Muscle layer of duodenum (tissue), 2 donors: ENCODE measurements around the gene MPHOSPH10.
"Not testable (repeated sequence)": the region's sequence is repeated elsewhere in the genome, so short reads cannot be mapped to it uniquely, and the experiment has no call there.

ENCODE experiments used
- H3K27ac ChIP-seq: one replicate; pipeline ENCODE4 v1.7.0; 2013; ENCODE audit warnings: mild to moderate bottlenecking, low read length
- H3K27me3 ChIP-seq: one replicate; pipeline ENCODE4 v1.7.0; 2013; ENCODE audit warnings: low read depth, mild to moderate bottlenecking, control low read depth, low read length
- H3K36me3 ChIP-seq, 2 donors: one replicate each; pipeline ENCODE4 v1.7.0; 2013; ENCODE audit warnings: low read length in 2 of 2, control low read depth in 1 of 2, mild to moderate bottlenecking in 1 of 2; ENCODE audit not compliant: insufficient read depth in 2 of 2, control insufficient read depth in 1 of 2
- H3K4me1 ChIP-seq, 2 donors: one replicate each; pipeline ENCODE4 v1.7.0; 2013; ENCODE audit warnings: low read length in 2 of 2, mild to moderate bottlenecking in 2 of 2, control low read depth in 1 of 2, moderate library complexity in 1 of 2; ENCODE audit not compliant: insufficient read depth in 2 of 2, control insufficient read depth in 1 of 2
- H3K4me3 ChIP-seq, 2 donors: one replicate each; pipeline ENCODE4 v1.7.0; 2013; ENCODE audit warnings: low read length in 2 of 2, low read depth in 1 of 2, mild to moderate bottlenecking in 1 of 2
- H3K9me3 ChIP-seq, 2 donors: one replicate each; pipeline ENCODE4 v1.7.0; 2013; ENCODE audit warnings: low read length in 2 of 2, control low read depth in 1 of 2, mild to moderate bottlenecking in 1 of 2; ENCODE audit not compliant: control insufficient read depth in 1 of 2
- donor health status: healthy.

Gene MPHOSPH10, protein sequence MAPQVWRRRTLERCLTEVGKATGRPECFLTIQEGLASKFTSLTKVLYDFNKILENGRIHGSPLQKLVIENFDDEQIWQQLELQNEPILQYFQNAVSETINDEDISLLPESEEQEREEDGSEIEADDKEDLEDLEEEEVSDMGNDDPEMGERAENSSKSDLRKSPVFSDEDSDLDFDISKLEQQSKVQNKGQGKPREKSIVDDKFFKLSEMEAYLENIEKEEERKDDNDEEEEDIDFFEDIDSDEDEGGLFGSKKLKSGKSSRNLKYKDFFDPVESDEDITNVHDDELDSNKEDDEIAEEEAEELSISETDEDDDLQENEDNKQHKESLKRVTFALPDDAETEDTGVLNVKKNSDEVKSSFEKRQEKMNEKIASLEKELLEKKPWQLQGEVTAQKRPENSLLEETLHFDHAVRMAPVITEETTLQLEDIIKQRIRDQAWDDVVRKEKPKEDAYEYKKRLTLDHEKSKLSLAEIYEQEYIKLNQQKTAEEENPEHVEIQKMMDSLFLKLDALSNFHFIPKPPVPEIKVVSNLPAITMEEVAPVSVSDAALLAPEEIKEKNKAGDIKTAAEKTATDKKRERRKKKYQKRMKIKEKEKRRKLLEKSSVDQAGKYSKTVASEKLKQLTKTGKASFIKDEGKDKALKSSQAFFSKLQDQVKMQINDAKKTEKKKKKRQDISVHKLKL

DNA sequence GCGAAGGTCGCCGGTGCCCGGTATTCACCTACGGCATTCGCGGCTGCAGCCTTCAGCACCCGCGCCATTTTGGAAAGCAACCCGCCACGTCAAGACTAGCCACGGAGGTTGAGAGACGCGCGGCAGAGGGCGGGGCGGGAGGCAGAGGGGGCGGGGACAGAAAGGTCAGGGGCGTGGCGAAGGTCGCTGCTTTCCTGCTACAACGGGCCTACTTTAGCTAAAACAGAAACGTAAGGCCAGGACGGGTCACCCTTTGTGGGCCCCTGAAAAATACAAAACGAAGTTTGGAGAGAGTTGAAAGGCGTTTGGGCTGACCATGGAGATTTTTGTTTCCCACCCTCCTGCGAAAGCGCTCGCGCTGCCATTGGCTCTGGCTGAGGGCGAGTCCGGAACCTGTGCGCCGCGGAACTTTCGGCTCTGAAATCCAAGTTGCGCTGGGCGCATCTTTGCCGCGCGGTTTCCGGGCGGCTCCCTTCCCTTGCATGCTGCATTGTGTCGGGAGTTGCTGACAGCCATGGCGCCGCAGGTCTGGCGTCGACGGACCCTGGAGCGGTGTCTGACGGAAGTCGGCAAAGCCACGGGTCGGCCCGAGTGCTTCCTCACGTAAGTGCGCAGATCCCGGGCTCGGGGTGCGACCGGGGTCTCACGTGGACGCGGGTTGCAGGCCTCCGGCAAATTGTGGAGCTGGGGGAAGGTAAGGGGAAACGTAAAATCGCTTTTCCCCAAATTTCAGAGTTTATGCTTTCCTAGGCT, at the start of gene MPHOSPH10, which contains the start of gene MCEE:
Gene MPHOSPH10, plus strand, starts transcription at position 483 of the 753 bp plus-strand sequence. Its CDS starts 32 bp downstream, at position 515.
Gene MCEE, minus strand, starts transcription at position 78 of the 753 bp plus-strand sequence. Its CDS starts 10 bp downstream, at position 68.
- H3K27ac ChIP-seq: peak within 1 kb of the TSS; percentile 96
- H3K27me3 ChIP-seq: no peaks in the 10 kb centered on the region
- H3K4me3 ChIP-seq: peak within 1 kb of the TSS; percentile 96 to 98
- peaks cover 0 to 18% of the 10 kb centered on the region in 2 donors for H3K36me3 ChIP-seq
- no peaks in the 10 kb centered on the region for H3K9me3 ChIP-seq
- peaks cover 0 to 41% of the 10 kb centered on the region in 2 donors for H3K4me1 ChIP-seq

DNA sequence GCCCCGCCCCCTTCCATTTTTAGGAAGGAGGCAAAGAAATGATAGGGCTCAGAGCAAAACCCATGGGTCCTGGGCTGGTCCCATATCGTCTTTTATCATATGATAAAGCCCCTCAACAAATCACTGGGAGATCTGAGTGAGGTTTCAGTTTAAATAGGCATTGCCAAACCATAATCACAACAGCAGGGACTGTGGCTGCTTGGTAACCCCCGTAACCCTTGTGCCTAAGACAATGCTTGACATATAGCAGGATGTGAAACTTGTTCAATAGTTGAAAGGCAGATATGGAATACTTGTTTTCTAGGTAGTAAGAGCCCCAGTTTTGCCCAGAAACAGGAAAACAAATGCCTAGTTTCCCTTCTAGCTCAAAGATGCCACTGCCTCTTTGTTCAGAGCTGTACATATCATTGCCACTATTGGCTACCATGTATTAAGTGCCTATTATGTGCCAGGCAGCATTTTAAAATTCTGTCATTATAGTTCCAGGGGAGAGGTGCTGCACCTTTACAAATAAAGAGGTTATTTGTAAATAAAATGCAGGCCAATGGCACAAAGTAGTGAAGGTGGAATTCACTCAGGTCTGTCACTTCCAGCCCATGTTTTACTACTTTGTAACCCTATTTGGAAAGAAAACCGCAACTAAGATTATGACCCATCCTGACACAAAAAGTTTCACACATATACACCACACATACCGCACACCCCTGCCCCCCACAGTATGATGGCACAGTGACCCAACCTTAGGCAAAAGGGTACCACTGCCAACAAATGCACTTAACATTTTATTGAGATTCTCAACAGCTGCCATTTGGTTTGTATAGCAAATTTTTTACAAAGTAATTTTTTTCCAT, 47.8 kb upstream of the MPHOSPH10 start:
- Histone ChIP-seq H3K9me3 (no peaks in the 10 kb centered on the region), H3K27me3 (no peaks in the 10 kb centered on the region), H3K36me3 (peaks cover 12 to 17% of the 10 kb centered on the region in 2 donors), H3K4me1 (no peaks in the 10 kb centered on the region), H3K4me3 (no peak overlapping the region), H3K27ac (no peak overlapping the region)

DNA sequence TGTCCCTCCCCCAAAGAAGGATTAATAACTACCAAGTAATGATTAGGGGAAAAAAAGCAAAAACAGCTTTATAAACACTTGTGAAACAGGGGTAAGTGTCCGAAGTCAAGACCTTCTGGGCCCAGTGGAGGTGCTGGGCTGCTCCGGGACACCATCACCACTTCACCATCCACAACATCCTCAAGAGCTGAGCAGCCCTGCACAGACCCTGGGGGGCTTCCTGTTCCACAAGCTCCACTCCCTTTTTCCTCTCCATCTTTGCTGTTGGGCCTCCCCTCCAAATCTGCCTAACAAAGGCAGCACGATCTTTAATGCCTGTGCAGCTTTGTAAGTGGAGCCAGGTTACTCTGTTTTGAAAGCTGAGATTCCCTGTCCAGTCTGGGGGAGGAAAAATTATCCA, 47.1 kb upstream of the MPHOSPH10 start:
- not testable (repeated sequence) for H3K9me3 ChIP-seq, H3K27me3 ChIP-seq, H3K4me3 ChIP-seq, H3K4me1 ChIP-seq, H3K27ac ChIP-seq
- H3K36me3 ChIP-seq: peaks cover 6 to 10% of the 10 kb centered on the region in 2 donors

DNA sequence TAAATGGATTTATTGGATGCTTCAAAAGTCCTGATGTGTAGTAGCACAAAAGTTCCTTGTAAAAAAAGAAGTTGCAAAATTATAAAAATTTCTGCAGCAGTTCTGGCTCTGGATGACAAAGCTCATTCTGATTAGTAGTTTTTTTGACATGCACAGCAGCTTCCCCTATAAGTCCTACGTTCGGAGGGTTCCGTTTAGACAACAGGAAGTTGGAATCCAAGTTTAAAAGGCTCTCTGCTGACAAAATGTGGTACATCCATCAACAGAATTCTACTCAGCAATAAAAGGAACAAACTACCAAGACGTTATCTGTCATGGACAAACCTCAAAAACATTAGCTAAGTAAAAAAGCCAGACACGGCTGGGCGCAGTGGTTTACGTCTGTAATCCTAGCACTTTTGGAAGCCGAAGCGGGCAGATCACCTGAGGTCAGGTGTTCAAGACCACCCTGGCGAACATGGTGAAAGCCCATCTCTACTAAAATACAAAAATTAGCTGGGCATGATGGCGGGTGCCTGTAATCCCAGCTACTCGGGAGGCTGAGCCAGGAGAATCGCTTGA, 46.6 kb upstream of the MPHOSPH10 start:
- H3K27ac ChIP-seq, H3K4me1 ChIP-seq, H3K36me3 ChIP-seq, H3K9me3 ChIP-seq, H3K27me3 ChIP-seq: not testable (repeated sequence)
- peak overlapping the region in 1 of 2 donors; percentile 38 for H3K4me3 ChIP-seq

DNA sequence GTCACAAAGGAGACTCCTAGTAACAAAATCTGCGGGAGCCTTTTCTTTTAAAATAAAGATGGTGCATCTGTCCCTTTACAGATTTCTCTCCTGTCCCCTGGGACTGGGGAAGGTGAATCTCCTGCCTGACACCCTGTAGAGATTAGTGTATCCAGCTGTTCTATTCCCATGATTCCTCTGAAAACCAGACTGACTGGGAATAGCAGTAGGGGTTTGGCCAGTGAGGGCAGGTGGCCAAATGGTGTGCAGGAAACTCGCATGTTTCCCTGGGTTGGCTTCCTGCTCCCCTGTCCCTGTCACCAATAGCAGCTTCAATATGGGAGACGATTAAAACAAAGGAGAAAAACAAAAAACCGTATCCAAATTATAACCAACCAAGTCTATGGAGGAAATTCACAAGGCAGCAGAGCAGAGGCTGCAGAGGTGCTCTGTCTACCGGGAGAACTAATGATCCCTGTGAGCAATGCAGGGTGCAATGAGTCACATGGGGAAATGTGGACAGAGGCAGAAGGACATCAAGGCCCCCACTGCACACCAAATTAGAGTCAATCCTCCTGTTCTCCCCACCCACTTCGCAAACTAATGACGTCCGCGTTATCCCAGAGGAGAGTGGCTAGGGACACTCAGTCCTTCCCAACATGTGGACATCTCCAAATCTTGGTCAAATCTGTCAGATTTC, 45.0 kb upstream of the MPHOSPH10 start:
- H3K27me3 ChIP-seq, H3K4me3 ChIP-seq, H3K4me1 ChIP-seq, H3K9me3 ChIP-seq, H3K36me3 ChIP-seq, H3K27ac ChIP-seq: not testable (repeated sequence)

DNA sequence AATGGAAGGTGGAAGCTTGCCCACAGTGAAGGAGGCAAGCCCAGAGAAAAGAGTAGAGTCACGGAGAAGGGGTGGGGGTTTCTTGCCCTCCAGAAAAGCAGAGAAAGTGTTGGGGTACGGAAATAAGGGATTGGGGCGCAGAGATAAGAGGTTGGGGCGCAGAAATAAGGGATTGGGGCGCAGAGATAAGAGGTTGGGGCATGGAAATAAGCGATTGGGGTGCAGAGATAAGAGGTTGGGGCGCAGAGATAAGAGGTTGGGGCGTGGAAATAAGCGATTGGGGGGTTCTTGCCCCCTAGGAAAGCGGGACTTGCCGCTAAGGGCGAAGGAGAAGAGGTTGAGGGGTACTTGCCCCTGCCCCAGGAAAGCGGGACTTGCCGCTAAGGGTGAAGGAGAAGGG, 41.0 kb upstream of the MPHOSPH10 start:
- not testable (repeated sequence) for H3K9me3 ChIP-seq, H3K4me3 ChIP-seq, H3K27ac ChIP-seq, H3K36me3 ChIP-seq, H3K27me3 ChIP-seq, H3K4me1 ChIP-seq

DNA sequence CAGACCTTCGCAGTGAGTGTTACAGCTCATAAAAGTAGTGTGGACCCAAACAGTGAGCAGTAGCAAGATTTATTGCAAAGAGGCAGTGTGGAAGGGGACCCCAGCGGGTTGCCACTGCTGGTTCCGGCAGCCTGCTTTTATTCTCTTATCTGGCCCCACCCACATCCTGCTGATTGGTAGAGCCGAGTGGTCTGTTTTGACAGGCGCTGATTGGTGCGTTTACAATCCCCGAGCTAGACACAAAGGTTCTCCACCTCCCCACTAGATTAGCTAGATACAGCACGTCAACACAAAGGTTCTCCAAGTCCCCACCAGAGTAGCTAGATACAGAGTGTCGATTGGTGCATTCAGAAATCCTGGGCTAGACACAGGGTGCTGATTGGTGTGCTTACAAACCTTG, 38.6 kb upstream of the MPHOSPH10 start:
- not testable (repeated sequence) for H3K27ac ChIP-seq, H3K36me3 ChIP-seq, H3K4me3 ChIP-seq, H3K4me1 ChIP-seq, H3K9me3 ChIP-seq, H3K27me3 ChIP-seq

DNA sequence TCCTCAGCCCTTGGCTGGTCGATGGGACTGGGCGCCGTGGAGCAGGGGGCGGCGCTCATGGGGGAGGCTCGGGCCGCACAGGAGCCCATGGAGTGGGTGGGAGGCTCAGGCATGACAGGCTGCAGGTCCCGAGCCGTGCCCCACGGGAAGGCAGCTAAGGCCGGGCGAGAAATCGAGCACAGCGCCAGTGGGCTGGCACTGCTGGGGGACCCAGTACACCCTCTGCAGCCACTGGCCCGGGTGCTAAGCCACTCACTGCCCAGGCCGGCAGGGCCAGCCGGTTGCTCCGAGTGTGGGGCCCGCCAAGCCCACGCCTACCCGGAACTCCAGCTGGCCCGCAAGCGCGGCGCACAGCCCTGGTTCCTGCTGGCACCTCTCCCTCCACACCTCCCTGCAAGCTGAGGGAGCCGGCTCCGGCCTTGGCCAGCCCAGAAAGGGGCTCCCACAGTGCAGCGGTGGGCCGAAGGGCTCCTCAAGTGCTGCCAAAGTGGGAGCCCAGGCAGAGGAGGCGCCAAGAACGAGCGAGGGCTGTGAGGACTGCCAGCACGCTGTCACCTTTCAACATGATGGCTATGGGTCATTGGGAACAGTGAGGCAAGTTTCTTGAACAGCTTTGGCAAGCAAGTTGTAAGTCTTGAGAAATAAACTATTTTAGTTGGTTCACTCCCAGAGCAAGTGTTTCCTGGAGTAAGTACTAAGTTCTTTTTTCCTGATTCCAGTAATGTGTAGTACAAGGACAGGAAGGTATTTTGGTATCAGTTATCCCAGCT, 37.8 kb upstream of the MPHOSPH10 start:
- not testable (repeated sequence) for H3K27ac ChIP-seq, H3K27me3 ChIP-seq, H3K4me1 ChIP-seq, H3K9me3 ChIP-seq, H3K36me3 ChIP-seq, H3K4me3 ChIP-seq

DNA sequence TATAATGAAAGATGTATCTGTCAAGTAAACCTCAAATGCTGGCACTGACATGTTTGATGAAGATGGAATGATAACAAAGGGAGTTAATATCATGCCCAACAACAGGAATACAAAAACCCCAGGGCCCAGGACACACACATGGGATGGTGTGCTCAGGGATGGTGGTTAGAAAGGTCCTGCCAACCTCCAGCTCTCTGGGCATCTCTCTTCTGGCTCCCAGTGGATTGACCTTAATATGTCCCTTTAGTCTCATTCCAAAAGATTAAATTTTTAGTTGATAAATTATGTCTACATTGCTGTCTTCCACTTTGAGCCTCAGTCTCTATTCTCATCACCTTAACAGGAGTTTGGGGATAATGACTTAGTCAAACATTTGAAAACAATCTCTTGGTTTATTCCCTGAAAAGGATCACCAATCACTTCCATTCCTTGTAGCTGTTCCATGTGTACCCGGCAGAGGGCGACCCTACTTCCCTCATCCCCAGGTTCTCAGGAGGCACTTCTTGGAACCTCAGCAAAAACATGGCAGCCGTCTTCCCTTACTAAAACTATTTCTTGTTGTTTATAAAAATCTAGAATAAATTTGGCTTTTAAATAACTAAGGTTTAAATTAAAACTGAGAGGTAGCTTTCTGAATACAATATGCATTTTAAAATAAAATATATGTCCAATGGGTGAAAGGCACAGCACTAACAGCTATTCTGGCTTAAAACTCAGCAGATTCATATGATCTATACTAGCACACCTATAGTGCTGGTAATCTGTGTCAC, 30.1 kb upstream of the MPHOSPH10 start:
- Histone ChIP-seq H3K4me1 (no peaks in the 10 kb centered on the region), H3K27me3 (no peaks in the 10 kb centered on the region), H3K36me3 (no peaks in the 10 kb centered on the region), H3K9me3 (no peaks in the 10 kb centered on the region), H3K27ac (no peak overlapping the region), H3K4me3 (no peak overlapping the region)
